ENCODE measurements around the gene VPS13C. TPM values are rescaled to one million over a fixed set of nuclear protein-coding genes. Genes with fewer than 3 reads are reported as not detected.

The VPS13C gene
- total RNA-seq, 4 donors from 2014 or later: 27.6 to 79.6 (median 30.5) TPM

GRCh38 chr15:61889706-61890105 lies 170.5 kb downstream of the VPS13C start:
- TF ChIP-seq CTCF (IDR thresholded peaks at IDR 0.05 in 4 of 5, conservative IDR thresholded peaks at IDR 0.05 in 1 of 5) (no peak), POLR2A (IDR thresholded peaks at IDR 0.05) (no peak)
- no peak overlapping the region for H3K27ac ChIP-seq
- H3K36me3 ChIP-seq: peaks cover 0 to 26% of the 10 kb centered on the region in 2 donors
- no peaks in the 10 kb centered on the region for H3K27me3 ChIP-seq
- no peak overlapping the region for H3K4me3 ChIP-seq
- intact Hi-C loops (cut with DNase I; ENCODE audit: low total_unique reads) (no loop called here), in situ Hi-C loops (cut with MboI; ENCODE audit: low sequenced_read_pairs in 4 of 4) (loop anchor here in 1 of 4 donors (25.0 kb wide), 1 partner anchor 398 kb away; no protein-coding TSS in a partner anchor)
- peaks cover 0 to 4% (median 2%) of the 10 kb centered on the region in 3 donors for H3K9me3 ChIP-seq
- DNase-seq: no peak
- H3K4me1 ChIP-seq: no peaks in the 10 kb centered on the region
- no peak for ATAC-seq

GRCh38 chr15:61888074-61888780 lies 172.0 kb downstream of the VPS13C start:
- no peak for TF ChIP-seq POLR2A (IDR thresholded peaks at IDR 0.05)
- TF ChIP-seq CTCF (IDR thresholded peaks at IDR 0.05 in 4 of 5, conservative IDR thresholded peaks at IDR 0.05 in 1 of 5): no peak
- ATAC-seq: no peak
- intact Hi-C loops (cut with DNase I; ENCODE audit: low total_unique reads) (no loop called here), in situ Hi-C loops (cut with MboI; ENCODE audit: low sequenced_read_pairs in 4 of 4) (loop anchor here in 1 of 4 donors (25.0 kb wide), 1 partner anchor 399 kb away; no protein-coding TSS in a partner anchor)
- no peak for DNase-seq
- Histone ChIP-seq H3K36me3 (peaks cover 0 to 24% of the 10 kb centered on the region in 2 donors), H3K27me3 (no peaks in the 10 kb centered on the region), H3K27ac (no peak overlapping the region), H3K4me3 (no peak overlapping the region), H3K4me1 (no peaks in the 10 kb centered on the region), H3K9me3 (peaks cover 0 to 3% (median 2%) of the 10 kb centered on the region in 3 donors)

- H3K36me3 ChIP-seq: peaks cover 0 to 26% of the 10 kb centered on the region in 2 donors
- no peaks in the 10 kb centered on the region for H3K4me1 ChIP-seq
- DNase-seq (no peak), ATAC-seq (no peak)
- no peaks in the 10 kb centered on the region for H3K27me3 ChIP-seq
- no peaks in the 10 kb centered on the region for H3K9me3 ChIP-seq
- H3K4me3 ChIP-seq: no peak overlapping the region
- intact Hi-C loops (cut with DNase I; ENCODE audit: low total_unique reads) (no loop called here), in situ Hi-C loops (cut with MboI; ENCODE audit: low sequenced_read_pairs in 4 of 4) (loop anchor here in 1 of 4 donors (25.0 kb wide), 1 partner anchor 407 kb away; no protein-coding TSS in a partner anchor)
- no peak overlapping the region for H3K27ac ChIP-seq
- TF ChIP-seq POLR2A (IDR thresholded peaks at IDR 0.05) (no peak), CTCF (IDR thresholded peaks at IDR 0.05 in 4 of 5, conservative IDR thresholded peaks at IDR 0.05 in 1 of 5) (no peak)
These were observed 180.2 kb downstream of the VPS13C start for GRCh38 chr15:61880084-61880483.

- intact Hi-C loops (cut with DNase I; ENCODE audit: low total_unique reads) (no loop called here), in situ Hi-C loops (cut with MboI; ENCODE audit: low sequenced_read_pairs in 4 of 4) (loop anchor here in 1 of 4 donors (25.0 kb wide), 1 partner anchor 408 kb away; no protein-coding TSS in a partner anchor)
- ATAC-seq: no peak
- Histone ChIP-seq H3K4me3 (no peak overlapping the region), H3K27ac (no peak overlapping the region), H3K36me3 (peaks cover 0 to 34% of the 10 kb centered on the region in 2 donors), H3K27me3 (no peaks in the 10 kb centered on the region), H3K4me1 (no peaks in the 10 kb centered on the region), H3K9me3 (no peaks in the 10 kb centered on the region)
- DNase-seq: no peak
- TF ChIP-seq POLR2A (IDR thresholded peaks at IDR 0.05): no peak
- no peak for TF ChIP-seq CTCF (IDR thresholded peaks at IDR 0.05 in 4 of 5, conservative IDR thresholded peaks at IDR 0.05 in 1 of 5)
These were observed 181.0 kb downstream of the VPS13C start for GRCh38 chr15:61879219-61879618.
